Stimulated activated CD8-positive, alpha-beta memory T cell treated with anti-CD3 and anti-CD28 coated beads, Interleukin-12 subunit alpha, Interleukin-12 subunit beta, amount 100 ng/mL, for 1 hour (primary cell): Measurements from ENCODE around the gene PAX7.
"Not testable (repeated sequence)": the region's sequence is repeated elsewhere in the genome, so short reads cannot be mapped to it uniquely, and the experiment has no call there.

ENCODE experiments used
- DNase-seq: peaks from one replicate; pipeline ENCODE4 v3.0.0-alpha.2; 2020; ENCODE audit warnings: low read depth

Gene PAX7

GRCh38 chr1:18730321-18730720, 99.7 kb downstream of the PAX7 start:
- DNase-seq: no peak

- DNase-seq: no peak
These were observed 100.5 kb downstream of the PAX7 start for GRCh38 chr1:18731148-18731547.

GRCh38 chr1:18731591-18732235, 101.1 kb downstream of the PAX7 start:
- no peak for DNase-seq

GRCh38 chr1:18732686-18733085, 102.0 kb downstream of the PAX7 start:
- no peak for DNase-seq

- DNase-seq: no peak
These were observed 103.4 kb downstream of the PAX7 start for GRCh38 chr1:18734001-18734400.

- DNase-seq: no peak
These were observed 104.0 kb downstream of the PAX7 start for GRCh38 chr1:18734461-18735223.

- DNase-seq: no peak
These were observed 104.8 kb downstream of the PAX7 start for GRCh38 chr1:18735224-18735997.

- no peak for DNase-seq
These were observed 106.3 kb downstream of the PAX7 start for GRCh38 chr1:18736958-18737357.

GRCh38 chr1:18738126-18738525, 107.5 kb downstream of the PAX7 start:
- DNase-seq: no peak

- DNase-seq: no peak
These were observed 108.0 kb downstream of the PAX7 start for GRCh38 chr1:18738617-18739016.

GRCh38 chr1:18739408-18739807, 108.8 kb downstream of the PAX7 start:
- no peak for DNase-seq

GRCh38 chr1:18739897-18740296, 109.3 kb downstream of the PAX7 start:
- no peak for DNase-seq

GRCh38 chr1:18740617-18741016, 110.0 kb downstream of the PAX7 start:
- DNase-seq: no peak

GRCh38 chr1:18743233-18743632, 112.6 kb downstream of the PAX7 start:
- no peak for DNase-seq

- DNase-seq: not testable (repeated sequence)
These were observed 113.7 kb downstream of the PAX7 start for GRCh38 chr1:18744381-18744780.

- DNase-seq: no peak
These were observed 116.3 kb downstream of the PAX7 start for GRCh38 chr1:18746981-18747380.

GRCh38 chr1:18747671-18748070, 117.0 kb downstream of the PAX7 start:
- DNase-seq: no peak

GRCh38 chr1:18748435-18748834, 117.8 kb downstream of the PAX7 start:
- no peak for DNase-seq

- DNase-seq: no peak
These were observed 118.9 kb downstream of the PAX7 start for GRCh38 chr1:18749569-18749968.

GRCh38 chr1:18750600-18750999, 120.0 kb downstream of the PAX7 start:
- DNase-seq: no peak

GRCh38 chr1:18751425-18751824, 120.8 kb downstream of the PAX7 start:
- no peak for DNase-seq

GRCh38 chr1:18752409-18752808, 121.8 kb downstream of the PAX7 start:
- no peak for DNase-seq

- no peak for DNase-seq
These were observed 129.5 kb downstream of the PAX7 start for GRCh38 chr1:18760156-18760555.
